LNCaP clone FGC (cell line): ENCODE data around the gene DYRK3.

ENCODE experiments used
- DNase-seq: peaks from one replicate; pipeline ENCODE4 v3.0.0-alpha.2; 2011; ENCODE audit warnings: low read depth
- H3K4me3 ChIP-seq: 2 replicates; pipeline ENCODE4 v1.5.1; 2011; ENCODE audit warnings: mild to moderate bottlenecking, low read depth, low read length, control low read depth
- CTCF ChIP-seq: IDR thresholded peaks from 2 replicates; pipeline ENCODE4 v1.5.1; 2012; ENCODE audit warnings: mild to moderate bottlenecking; ENCODE audit not compliant: control insufficient read depth, insufficient read depth; ENCODE audit errors: extremely low read depth

Gene DYRK3

GRCh38 chr1:206591226-206591625, 44.1 kb upstream of the DYRK3 start:
- H3K4me3 ChIP-seq = no peak overlapping the region
- TF ChIP-seq CTCF = no peak
- no peak for DNase-seq

- DNase-seq = no peak
- TF ChIP-seq CTCF = no peak
- no peak overlapping the region for H3K4me3 ChIP-seq
Observed at GRCh38 chr1:206591696-206592095, 43.6 kb upstream of the DYRK3 start.

DNA sequence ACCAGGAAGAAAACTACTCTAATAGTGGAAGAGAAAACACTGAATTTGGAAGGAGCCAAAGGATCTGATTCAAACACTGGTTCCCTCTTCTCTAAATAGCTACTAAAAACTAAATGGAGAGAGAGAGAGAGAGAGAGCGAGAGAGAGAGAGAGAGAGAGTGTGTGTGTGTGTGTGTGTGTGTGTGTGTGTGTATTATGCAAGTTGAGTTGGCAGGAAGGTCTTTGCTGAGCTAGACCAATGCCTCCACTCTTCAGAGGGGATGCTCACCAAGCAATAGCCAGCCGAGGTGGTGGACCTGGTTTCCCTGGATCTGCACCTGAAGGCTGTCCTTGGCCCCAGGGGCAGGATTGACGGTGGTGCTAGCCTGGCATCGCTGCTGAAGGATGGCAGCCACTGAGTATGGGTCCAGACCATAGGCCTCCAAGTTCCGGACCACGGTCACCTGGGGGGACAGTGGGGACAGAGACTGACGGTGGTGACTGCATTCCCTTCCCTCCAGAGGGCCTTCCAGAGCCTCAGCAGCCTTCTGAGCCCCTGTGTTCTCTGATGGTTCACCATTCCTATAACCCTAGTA, 41.9 kb upstream of the DYRK3 start:
- TF ChIP-seq CTCF = no peak
- no peak for DNase-seq
- no peak overlapping the region for H3K4me3 ChIP-seq

GRCh38 chr1:206595581-206596318, 39.6 kb upstream of the DYRK3 start:
- DNase-seq = no peak
- no peak for TF ChIP-seq CTCF
- no peak overlapping the region for H3K4me3 ChIP-seq

GRCh38 chr1:206596319-206596666, 39.0 kb upstream of the DYRK3 start:
- no peak overlapping the region for H3K4me3 ChIP-seq
- TF ChIP-seq CTCF = no peak

DNA sequence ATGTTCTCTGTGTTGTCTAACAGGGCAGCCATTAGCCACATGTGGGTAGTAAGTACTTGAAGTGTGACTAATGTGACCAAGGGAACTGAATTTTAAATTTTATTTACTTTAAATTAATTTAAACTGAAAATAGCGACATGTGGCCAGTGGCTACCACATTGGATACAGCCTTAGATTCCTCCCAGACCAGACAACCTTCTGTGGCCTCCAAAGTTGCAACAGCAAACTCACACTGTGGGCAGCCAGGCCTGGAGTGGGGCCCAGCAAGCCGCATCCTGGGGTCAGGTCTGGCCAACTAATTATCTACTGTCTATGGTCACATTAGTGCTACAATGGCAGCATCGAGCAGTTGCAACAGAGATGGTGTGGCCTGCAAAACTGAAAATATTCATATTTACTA, 34.8 kb upstream of the DYRK3 start:
- H3K4me3 ChIP-seq = no peak overlapping the region
- TF ChIP-seq CTCF = no peak
- no peak for DNase-seq

More at GRCh38 chr1:206596319-206596666, 39.0 kb upstream of the DYRK3 start:
- DNase-seq = no peak

DNA sequence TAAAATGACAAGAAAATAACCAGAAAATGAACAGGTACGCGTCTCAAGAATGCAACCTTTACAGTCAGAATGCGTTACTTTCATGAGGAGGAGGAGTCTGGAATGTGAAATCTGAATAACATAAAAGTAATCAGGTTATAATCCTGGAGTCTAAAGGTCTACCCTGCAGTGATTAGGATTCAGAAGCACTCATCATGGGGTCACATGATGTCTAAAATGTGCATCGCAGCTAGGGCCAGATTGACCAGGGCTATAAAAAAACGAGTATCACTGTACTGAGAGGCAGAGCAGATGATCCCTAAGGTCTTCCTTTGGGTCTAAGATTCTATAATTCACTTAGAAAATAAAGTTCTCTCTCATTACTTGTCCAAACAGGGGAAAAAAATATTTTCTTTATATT, 30.5 kb upstream of the DYRK3 start:
- no peak overlapping the region for H3K4me3 ChIP-seq
- no peak for DNase-seq
- TF ChIP-seq CTCF = no peak
